DMS153 (cell line): ENCODE measurements around the gene PEX11A.

Source experiments
- DNase-seq: peaks from one replicate; lab custom pipeline; 2025; lab: John Stamatoyannopoulos, UW

Gene PEX11A

GRCh38 chr15:89654847-89655805 is 35.4 kb downstream of the PEX11A start, which contains the start of gene KIF7:
KIF7 (minus strand) TSS chr15:89655467; CDS start chr15:89652930, 2,537 bp downstream.
- DNase-seq, result no peak

GRCh38 chr15:89654301-89654761 is 36.2 kb downstream of the PEX11A start:
- DNase-seq, result no peak

GRCh38 chr15:89653578-89653977 is 37.0 kb downstream of the PEX11A start:
- DNase-seq, result no peak

GRCh38 chr15:89652666-89653065 is 37.9 kb downstream of the PEX11A start:
- no peak for DNase-seq

GRCh38 chr15:89652131-89652530 is 38.4 kb downstream of the PEX11A start:
- no peak for DNase-seq

- no peak for DNase-seq
Observed at GRCh38 chr15:89649716-89650115, 40.8 kb downstream of the PEX11A start.

- DNase-seq, result no peak
Observed at GRCh38 chr15:89649013-89649625, 41.4 kb downstream of the PEX11A start.

GRCh38 chr15:89648106-89649012 is 42.2 kb downstream of the PEX11A start:
- DNase-seq, result no peak

- DNase-seq, result no peak
Observed at GRCh38 chr15:89647191-89647851, 43.2 kb downstream of the PEX11A start.

- DNase-seq, result no peak
Observed at GRCh38 chr15:89646416-89647141, 44.0 kb downstream of the PEX11A start.

- DNase-seq, result no peak
Observed at GRCh38 chr15:89645680-89646079, 44.9 kb downstream of the PEX11A start.

GRCh38 chr15:89642106-89642505 is 48.4 kb downstream of the PEX11A start:
- no peak for DNase-seq

GRCh38 chr15:89641053-89641452 is 49.5 kb downstream of the PEX11A start:
- DNase-seq, result no peak

GRCh38 chr15:89640245-89640644 is 50.3 kb downstream of the PEX11A start:
- no peak for DNase-seq

GRCh38 chr15:89633585-89633984 is 57.0 kb downstream of the PEX11A start:
- DNase-seq, result no peak

- DNase-seq, result no peak
Observed at GRCh38 chr15:89632563-89633430, 57.8 kb downstream of the PEX11A start.

GRCh38 chr15:89631902-89632264 is 58.7 kb downstream of the PEX11A start:
- no peak for DNase-seq
